T-helper 17 cell (primary cell): ENCODE results near the gene ATXN7L1. TPM values are rescaled to one million over a fixed set of nuclear protein-coding genes. Genes with fewer than 3 reads are reported as not detected.

Source experiments
- ATAC-seq: fragments of 150-1000 bp; cut with Tn5 transposase; 2 replicates; pipeline ENCODE4 v1.10.0; 2021; ENCODE audit warnings: mild to moderate bottlenecking, moderate library complexity
- DNase-seq, 3 donors: peaks; one replicate each; pipeline versions ENCODE4 v3.0.0 to v3.0.0-alpha.2; 2020 to 2021
- H3K9me3 ChIP-seq: one replicate; pipeline ENCODE4 v1.7.0; 2013; ENCODE audit warnings: low read length, mild to moderate bottlenecking; ENCODE audit not compliant: control insufficient read depth, poor library complexity, severe bottlenecking
- H3K27ac Mint-ChIP-seq: one replicate; pipeline ENCODE4 v1.8.0; 2022; ENCODE audit warnings: mild to moderate bottlenecking, moderate library complexity, mixed read lengths
- H3K27me3 Mint-ChIP-seq: one replicate; pipeline ENCODE4 v1.8.0; 2022; ENCODE audit warnings: mixed read lengths
- H3K36me3 Mint-ChIP-seq: one replicate; pipeline ENCODE4 v1.8.0; 2022; ENCODE audit warnings: low read depth, mixed read lengths
- H3K4me1 Mint-ChIP-seq: one replicate; pipeline ENCODE4 v1.8.0; 2022; ENCODE audit warnings: mild to moderate bottlenecking, mixed read lengths
- H3K4me3 Mint-ChIP-seq: one replicate; pipeline ENCODE4 v1.8.0; 2022; ENCODE audit warnings: mild to moderate bottlenecking, moderate library complexity, mixed read lengths
- total RNA-seq, 4 donors: library from RNA in 2 of 4; stranded (reverse) in 2 of 4; gene quantifications; one replicate each; pipeline ENCODE4 v1.2.3 and lab custom pipeline; 2022 to 2026

Gene ATXN7L1
- total RNA-seq, 2 donors from 2014 or later = 36.6 to 45.7 TPM

- no peaks in the 10 kb centered on the region for H3K9me3 ChIP-seq
- DNase-seq (no peak), ATAC-seq (no peak)
- no peaks in the 10 kb centered on the region for H3K36me3 Mint-ChIP-seq
- peak overlapping the region; percentile 98 for H3K27ac Mint-ChIP-seq
- H3K27me3 Mint-ChIP-seq = no peaks in the 10 kb centered on the region
- H3K4me3 Mint-ChIP-seq = no peak overlapping the region
- H3K4me1 Mint-ChIP-seq = peaks cover 37% of the 10 kb centered on the region
These were observed 203.6 kb downstream of the ATXN7L1 start for GRCh38 chr7:105672801-105673200.

GRCh38 chr7:105666324-105666723, 210.1 kb downstream of the ATXN7L1 start:
- Mint-ChIP-seq H3K4me1 (peaks cover 8% of the 10 kb centered on the region), H3K4me3 (no peak overlapping the region), H3K36me3 (peaks cover 3% of the 10 kb centered on the region), H3K27ac (peak overlapping the region; percentile 81), H3K27me3 (no peaks in the 10 kb centered on the region)
- no peaks in the 10 kb centered on the region for H3K9me3 ChIP-seq
- ATAC-seq (no peak), DNase-seq (no peak)

GRCh38 chr7:105665684-105666083, 210.7 kb downstream of the ATXN7L1 start:
- peak overlapping the region; percentile 81 for H3K27ac Mint-ChIP-seq
- peaks cover 6% of the 10 kb centered on the region for H3K36me3 Mint-ChIP-seq
- no peaks in the 10 kb centered on the region for H3K9me3 ChIP-seq
- no peaks in the 10 kb centered on the region for H3K27me3 Mint-ChIP-seq
- peaks cover 9% of the 10 kb centered on the region for H3K4me1 Mint-ChIP-seq
- no peak overlapping the region for H3K4me3 Mint-ChIP-seq
- ATAC-seq (no peak), DNase-seq (no peak)

GRCh38 chr7:105664816-105665525, 211.4 kb downstream of the ATXN7L1 start:
- H3K9me3 ChIP-seq = no peaks in the 10 kb centered on the region
- peaks cover 9% of the 10 kb centered on the region for H3K36me3 Mint-ChIP-seq
- ATAC-seq (no peak), DNase-seq (no peak)
- H3K4me1 Mint-ChIP-seq = peaks cover 7% of the 10 kb centered on the region
- no peaks in the 10 kb centered on the region for H3K27me3 Mint-ChIP-seq
- H3K27ac Mint-ChIP-seq = peak overlapping the region; percentile 49
- no peak overlapping the region for H3K4me3 Mint-ChIP-seq

- no peak overlapping the region for H3K4me3 Mint-ChIP-seq
- no peaks in the 10 kb centered on the region for H3K27me3 Mint-ChIP-seq
- DNase-seq = no peak
- peaks cover 14% of the 10 kb centered on the region for H3K4me1 Mint-ChIP-seq
- no peak for ATAC-seq
- H3K36me3 Mint-ChIP-seq = peaks cover 18% of the 10 kb centered on the region
- no peaks in the 10 kb centered on the region for H3K9me3 ChIP-seq
- H3K27ac Mint-ChIP-seq = no peak overlapping the region
These were observed 213.4 kb downstream of the ATXN7L1 start for GRCh38 chr7:105662998-105663397.

GRCh38 chr7:105661625-105662024, 214.8 kb downstream of the ATXN7L1 start:
- Mint-ChIP-seq H3K27ac (no peak overlapping the region), H3K27me3 (no peaks in the 10 kb centered on the region), H3K4me1 (peaks cover 18% of the 10 kb centered on the region), H3K4me3 (no peak overlapping the region), H3K36me3 (peaks cover 21% of the 10 kb centered on the region)
- DNase-seq (no peak), ATAC-seq (no peak)
- H3K9me3 ChIP-seq = no peaks in the 10 kb centered on the region

GRCh38 chr7:105656922-105657521, 219.4 kb downstream of the ATXN7L1 start:
- peak; percentile 86 for ATAC-seq
- Mint-ChIP-seq H3K27ac (peak overlapping the region; percentile 83), H3K36me3 (peaks cover 18% of the 10 kb centered on the region), H3K4me3 (no peak overlapping the region), H3K4me1 (peaks cover 16% of the 10 kb centered on the region), H3K27me3 (no peaks in the 10 kb centered on the region)
- peak; percentile 50 to 72 (median 52) for DNase-seq
- H3K9me3 ChIP-seq = no peaks in the 10 kb centered on the region

- H3K9me3 ChIP-seq = no peaks in the 10 kb centered on the region
- Mint-ChIP-seq H3K27me3 (no peaks in the 10 kb centered on the region), H3K4me1 (peaks cover 14% of the 10 kb centered on the region), H3K4me3 (no peak overlapping the region), H3K27ac (peak overlapping the region; percentile 83), H3K36me3 (peaks cover 15% of the 10 kb centered on the region)
- ATAC-seq (no peak), DNase-seq (no peak)
These were observed 220.7 kb downstream of the ATXN7L1 start for GRCh38 chr7:105655500-105656380.

GRCh38 chr7:105655067-105655466, 221.3 kb downstream of the ATXN7L1 start:
- H3K9me3 ChIP-seq = no peaks in the 10 kb centered on the region
- H3K36me3 Mint-ChIP-seq = peaks cover 13% of the 10 kb centered on the region
- DNase-seq (no peak), ATAC-seq (no peak)
- no peak overlapping the region for H3K27ac Mint-ChIP-seq
- no peak overlapping the region for H3K4me3 Mint-ChIP-seq
- peaks cover 16% of the 10 kb centered on the region for H3K4me1 Mint-ChIP-seq
- no peaks in the 10 kb centered on the region for H3K27me3 Mint-ChIP-seq

GRCh38 chr7:105654095-105654686, 222.2 kb downstream of the ATXN7L1 start:
- Mint-ChIP-seq H3K27ac (peak overlapping the region; percentile 51), H3K27me3 (no peaks in the 10 kb centered on the region), H3K4me1 (peaks cover 13% of the 10 kb centered on the region), H3K36me3 (peaks cover 9% of the 10 kb centered on the region), H3K4me3 (no peak overlapping the region)
- DNase-seq (no peak), ATAC-seq (no peak)
- H3K9me3 ChIP-seq = no peaks in the 10 kb centered on the region

- peaks cover 13% of the 10 kb centered on the region for H3K4me1 Mint-ChIP-seq
- ATAC-seq (no peak), DNase-seq (no peak)
- no peaks in the 10 kb centered on the region for H3K27me3 Mint-ChIP-seq
- H3K27ac Mint-ChIP-seq = peak overlapping the region; percentile 51
- H3K4me3 Mint-ChIP-seq = no peak overlapping the region
- H3K9me3 ChIP-seq = no peaks in the 10 kb centered on the region
- peaks cover 8% of the 10 kb centered on the region for H3K36me3 Mint-ChIP-seq
These were observed 222.9 kb downstream of the ATXN7L1 start for GRCh38 chr7:105653441-105654005.

- ATAC-seq (peak; percentile 81), DNase-seq (peak; percentile 36 to 58 (median 43))
- H3K4me1 Mint-ChIP-seq = peaks cover 15% of the 10 kb centered on the region
- H3K9me3 ChIP-seq = no peaks in the 10 kb centered on the region
- H3K36me3 Mint-ChIP-seq = peaks cover 11% of the 10 kb centered on the region
- peak overlapping the region; percentile 51 for H3K27ac Mint-ChIP-seq
- no peak overlapping the region for H3K4me3 Mint-ChIP-seq
- no peaks in the 10 kb centered on the region for H3K27me3 Mint-ChIP-seq
These were observed 223.9 kb downstream of the ATXN7L1 start for GRCh38 chr7:105652359-105652993.
